ENCODE results near the gene CACNB4.
"Not testable (repeated sequence)": the region's sequence is repeated elsewhere in the genome, so short reads cannot be mapped to it uniquely, and the experiment has no call there.

DNA sequence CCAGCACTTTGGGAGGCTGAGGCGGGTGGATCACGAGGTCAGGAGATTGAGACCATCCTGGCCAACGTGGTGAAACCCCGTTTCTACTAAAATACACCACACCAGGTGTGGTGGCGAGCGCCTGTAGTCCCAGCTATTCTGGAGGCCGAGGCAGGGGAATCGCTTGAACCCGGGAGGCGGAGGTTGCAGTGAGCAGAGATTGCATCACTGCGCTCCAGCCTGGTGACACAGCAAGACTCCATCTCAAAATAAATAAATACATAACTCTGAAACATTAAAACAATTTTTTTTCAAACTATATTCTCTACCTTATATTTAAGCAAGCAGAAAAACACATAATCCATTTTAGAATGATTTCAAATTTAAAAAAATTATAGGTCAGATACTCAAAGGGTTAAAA is 77.8 kb downstream of the CACNB4 start:
- TF ChIP-seq SIN3A (IDR thresholded peaks at IDR 0.05; ENCODE audit: borderline replicate concordance, low read depth, low read length); JUND (IDR thresholded peaks at IDR 0.05); FOXM1 (IDR thresholded peaks at IDR 0.05; ENCODE audit: low read depth); RCOR1 (IDR thresholded peaks at IDR 0.05; ENCODE audit: low read length); TEAD4 (IDR thresholded peaks at IDR 0.05; ENCODE audit: borderline replicate concordance, insufficient read depth): not testable (repeated sequence)
- TF ChIP-seq, protein P1, sequence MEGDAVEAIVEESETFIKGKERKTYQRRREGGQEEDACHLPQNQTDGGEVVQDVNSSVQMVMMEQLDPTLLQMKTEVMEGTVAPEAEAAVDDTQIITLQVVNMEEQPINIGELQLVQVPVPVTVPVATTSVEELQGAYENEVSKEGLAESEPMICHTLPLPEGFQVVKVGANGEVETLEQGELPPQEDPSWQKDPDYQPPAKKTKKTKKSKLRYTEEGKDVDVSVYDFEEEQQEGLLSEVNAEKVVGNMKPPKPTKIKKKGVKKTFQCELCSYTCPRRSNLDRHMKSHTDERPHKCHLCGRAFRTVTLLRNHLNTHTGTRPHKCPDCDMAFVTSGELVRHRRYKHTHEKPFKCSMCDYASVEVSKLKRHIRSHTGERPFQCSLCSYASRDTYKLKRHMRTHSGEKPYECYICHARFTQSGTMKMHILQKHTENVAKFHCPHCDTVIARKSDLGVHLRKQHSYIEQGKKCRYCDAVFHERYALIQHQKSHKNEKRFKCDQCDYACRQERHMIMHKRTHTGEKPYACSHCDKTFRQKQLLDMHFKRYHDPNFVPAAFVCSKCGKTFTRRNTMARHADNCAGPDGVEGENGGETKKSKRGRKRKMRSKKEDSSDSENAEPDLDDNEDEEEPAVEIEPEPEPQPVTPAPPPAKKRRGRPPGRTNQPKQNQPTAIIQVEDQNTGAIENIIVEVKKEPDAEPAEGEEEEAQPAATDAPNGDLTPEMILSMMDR (IDR thresholded peaks at IDR 0.05) = not testable (repeated sequence)
- TF ChIP-seq, protein P2, sequence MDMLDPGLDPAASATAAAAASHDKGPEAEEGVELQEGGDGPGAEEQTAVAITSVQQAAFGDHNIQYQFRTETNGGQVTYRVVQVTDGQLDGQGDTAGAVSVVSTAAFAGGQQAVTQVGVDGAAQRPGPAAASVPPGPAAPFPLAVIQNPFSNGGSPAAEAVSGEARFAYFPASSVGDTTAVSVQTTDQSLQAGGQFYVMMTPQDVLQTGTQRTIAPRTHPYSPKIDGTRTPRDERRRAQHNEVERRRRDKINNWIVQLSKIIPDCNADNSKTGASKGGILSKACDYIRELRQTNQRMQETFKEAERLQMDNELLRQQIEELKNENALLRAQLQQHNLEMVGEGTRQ (IDR thresholded peaks at IDR 0.05; ENCODE audit: borderline replicate concordance, low read depth, low read length) = not testable (repeated sequence)

Data from SK-N-SH (cell line).